T-helper 2 cell (primary cell): ENCODE results near the gene HSPA1B.
"Not testable (repeated sequence)": the region's sequence is repeated elsewhere in the genome, so short reads cannot be mapped to it uniquely, and the experiment has no call there.

Experiments
- DNase-seq, 5 experiments: peaks; one replicate each; pipeline versions ENCODE4 v3.0.0 to v3.0.0-alpha.2; 2012 to 2022

Gene HSPA1B

DNA sequence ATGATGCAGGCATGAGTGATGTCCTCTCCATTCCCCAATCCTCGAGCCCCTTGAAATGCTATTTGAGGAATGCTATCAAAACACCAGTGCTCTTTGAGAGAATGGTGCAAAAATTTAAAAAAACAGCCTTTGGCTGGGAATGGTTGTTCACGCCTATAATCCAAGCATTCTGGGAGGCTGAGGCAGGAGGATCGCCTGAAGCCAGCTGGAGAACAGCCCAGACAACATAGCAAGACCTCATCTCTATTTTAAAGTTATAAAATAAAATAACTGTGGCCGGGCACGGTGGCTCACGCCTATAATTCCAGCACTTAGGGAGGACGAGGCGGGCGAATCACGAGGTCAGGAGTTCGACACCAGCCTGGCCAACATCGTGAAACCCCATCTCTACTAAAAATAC, 27.8 kb upstream of the HSPA1B start:
- no peak for DNase-seq

DNA sequence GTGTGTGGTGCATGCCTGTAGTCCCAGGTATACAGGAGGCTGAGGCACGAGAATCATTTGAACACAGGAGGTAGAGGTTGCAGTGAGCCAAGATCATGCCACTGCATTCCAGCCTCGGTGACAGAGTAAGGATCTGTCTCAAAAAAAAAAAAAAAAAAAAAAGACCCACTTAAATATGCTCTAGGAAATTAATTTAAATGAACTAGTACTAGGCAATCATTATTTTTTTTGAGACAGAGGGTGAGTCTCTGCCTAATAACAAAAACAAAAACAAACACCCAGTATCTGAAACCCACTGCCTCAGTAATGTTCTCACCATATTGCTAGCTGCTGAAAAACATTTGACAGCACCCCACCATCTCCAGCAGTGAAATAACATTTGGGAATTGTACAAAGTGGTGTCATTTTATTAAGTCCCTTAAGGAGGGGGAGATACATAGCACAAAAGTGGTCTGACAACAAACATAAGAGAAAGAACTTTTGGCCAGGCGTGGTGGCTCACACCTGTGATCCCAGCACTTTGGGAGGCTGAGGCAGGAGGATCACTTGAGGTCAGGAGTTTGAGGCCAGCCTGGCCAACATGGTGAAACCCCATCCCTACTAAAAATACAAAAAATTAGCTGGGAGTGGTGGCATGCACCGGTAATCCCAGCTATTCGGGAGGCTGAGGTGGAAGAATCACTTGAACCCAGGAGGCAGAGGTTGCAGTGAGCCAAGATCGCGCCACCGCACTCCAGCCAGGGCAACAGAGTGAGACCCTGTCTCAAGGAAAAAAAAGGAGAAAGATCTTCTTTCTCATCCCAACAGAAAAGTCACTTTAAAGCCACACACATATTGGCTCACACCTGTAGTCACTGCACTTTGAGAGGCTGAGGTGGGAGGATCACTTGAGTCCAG, 26.3 kb upstream of the HSPA1B start:
- not testable (repeated sequence) for DNase-seq

DNA sequence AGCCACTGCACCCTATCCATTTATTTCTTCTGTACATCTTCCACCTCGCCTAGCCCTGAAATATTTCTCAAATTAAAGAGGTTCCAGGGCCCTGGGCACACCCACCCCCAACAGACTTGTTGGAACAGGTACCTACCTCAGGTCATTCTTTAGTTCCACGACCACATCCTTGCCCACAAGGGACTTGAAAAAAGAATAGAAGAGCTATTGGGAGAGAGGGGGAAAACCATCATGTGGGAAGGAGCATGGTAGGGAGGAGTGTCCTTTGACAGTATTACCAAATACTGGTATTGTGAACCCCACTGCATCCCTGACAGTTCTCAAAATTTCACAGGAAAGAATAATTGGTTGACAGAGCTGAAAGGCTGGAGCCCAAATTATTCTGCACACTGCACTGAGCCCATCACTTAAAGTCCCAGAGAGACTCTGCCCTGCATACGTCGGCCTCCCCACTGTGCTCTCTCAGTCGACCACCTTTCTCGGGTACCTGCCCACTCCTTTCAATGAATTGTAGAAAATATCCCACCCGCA, 21.5 kb upstream of the HSPA1B start:
- peak in 1 of 5 experiments; percentile 24 for DNase-seq

DNA sequence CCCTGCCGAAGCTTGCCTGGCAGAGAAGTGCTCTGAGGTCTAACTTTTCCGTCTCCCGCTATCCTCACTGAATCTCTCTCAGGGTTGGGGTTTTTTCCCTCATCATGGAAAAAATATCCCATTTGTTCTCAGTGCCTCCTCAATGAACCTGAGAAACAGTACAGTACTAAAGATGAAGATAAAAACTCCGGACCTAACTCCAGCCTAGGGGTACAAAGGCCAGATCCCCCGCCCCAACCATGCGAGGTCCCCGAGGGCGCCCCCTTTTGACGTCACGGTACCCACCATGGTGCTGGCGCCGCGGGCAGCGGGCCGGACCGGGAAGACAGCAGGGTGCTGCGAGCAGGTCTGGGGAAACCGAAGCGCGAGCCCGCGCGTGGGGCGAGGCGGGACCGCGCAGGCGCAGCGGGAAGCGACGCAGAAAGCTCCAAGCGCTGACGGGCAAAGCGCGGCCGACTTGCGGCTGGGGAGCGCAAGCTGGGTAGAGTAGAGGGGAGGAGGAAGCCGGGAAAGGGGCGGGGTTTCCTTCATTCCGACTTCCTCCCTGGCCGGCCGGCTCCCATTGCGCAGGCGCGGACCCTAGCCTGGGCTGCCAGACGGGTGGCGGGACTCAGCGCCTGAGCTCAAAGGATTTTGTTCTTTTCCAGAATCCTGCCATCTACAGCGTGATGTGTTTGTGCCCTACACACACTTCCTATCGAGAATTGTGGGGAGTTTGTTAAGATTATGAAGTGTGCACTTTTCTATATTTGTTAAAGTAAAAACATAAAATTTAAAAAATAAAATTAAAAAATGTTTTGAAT, 20.9 kb upstream of the HSPA1B start, which contains the start of gene LSM2:
Gene LSM2, minus strand, starts transcription at position 497 of the 803 bp plus-strand sequence. Its CDS starts 209 bp downstream, at position 288.
- DNase-seq = peak; percentile 91 to 97 (median 97)

DNA sequence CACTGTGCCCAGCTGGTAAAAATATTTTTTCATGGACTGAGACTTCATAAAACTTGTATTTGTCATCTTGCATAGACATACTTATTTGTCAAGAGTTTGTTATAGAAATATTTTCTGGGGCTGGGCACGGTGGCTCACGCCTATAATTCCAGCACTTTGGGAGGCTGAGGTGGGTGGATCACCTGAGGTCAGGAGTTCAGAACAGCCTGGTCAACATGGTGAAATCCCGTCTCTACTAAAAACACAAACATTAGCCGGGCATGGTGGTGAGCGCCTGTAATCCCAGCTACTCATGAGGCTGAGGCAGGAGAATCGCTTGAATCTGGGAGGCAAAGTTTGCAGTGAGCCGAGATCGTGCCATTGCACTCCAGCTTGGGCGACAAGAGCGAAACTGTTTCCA, 18.9 kb upstream of the HSPA1B start:
- not testable (repeated sequence) for DNase-seq

DNA sequence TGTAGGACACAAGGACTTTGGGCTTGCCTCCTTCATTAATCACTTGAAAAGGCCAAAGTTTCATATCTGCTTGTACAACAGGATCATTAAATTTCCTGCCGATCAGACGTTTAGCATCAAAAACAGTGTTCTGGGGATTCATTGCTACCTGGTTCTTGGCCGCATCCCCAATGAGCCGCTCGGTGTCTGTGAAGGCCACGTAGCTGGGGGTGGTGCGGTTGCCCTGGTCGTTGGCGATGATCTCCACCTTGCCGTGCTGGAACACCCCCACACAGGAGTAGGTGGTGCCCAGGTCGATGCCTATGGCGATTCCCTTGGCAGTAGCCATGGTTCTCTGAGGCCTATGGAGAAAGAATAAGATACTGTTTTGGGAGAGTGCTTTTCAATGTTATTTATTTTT, 15.9 kb upstream of the HSPA1B start:
- no peak for DNase-seq

DNA sequence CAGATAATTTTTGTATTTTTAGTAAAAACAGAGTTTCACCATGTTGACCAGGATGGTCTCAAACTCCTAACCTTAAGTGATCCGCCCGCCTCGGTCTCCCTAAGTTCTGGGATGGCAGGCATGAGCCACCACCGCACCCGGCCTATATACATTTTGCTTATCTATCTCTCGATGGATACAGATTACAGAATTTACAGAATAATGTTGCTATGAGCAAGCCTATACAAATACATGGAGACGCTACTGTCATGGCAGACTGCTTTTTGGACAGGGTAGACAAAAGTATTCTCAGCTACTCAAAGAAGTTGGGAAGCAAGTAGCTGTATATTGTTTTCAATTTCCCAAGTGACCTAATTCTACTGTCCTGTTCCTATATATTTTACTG, 14.1 kb upstream of the HSPA1B start:
- no peak for DNase-seq

DNA sequence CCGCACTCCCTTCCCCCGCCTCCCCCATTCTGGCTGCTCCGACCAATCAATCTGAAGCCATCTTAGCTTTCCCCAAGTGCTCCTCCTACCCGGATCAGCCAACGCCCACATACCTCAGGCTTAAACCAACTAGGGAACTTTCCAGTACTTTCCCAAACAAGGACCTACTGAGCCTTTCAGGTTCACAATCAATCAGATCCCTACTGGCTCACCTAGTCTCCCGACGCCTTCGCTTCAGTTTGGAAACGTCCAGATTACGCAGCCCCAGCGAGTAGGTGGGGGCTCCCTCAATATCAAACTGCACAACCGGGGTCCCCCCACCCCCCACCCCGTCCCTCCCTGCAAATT, 12.9 kb upstream of the HSPA1B start:
- peak; percentile 48 to 79 (median 61) for DNase-seq

DNA sequence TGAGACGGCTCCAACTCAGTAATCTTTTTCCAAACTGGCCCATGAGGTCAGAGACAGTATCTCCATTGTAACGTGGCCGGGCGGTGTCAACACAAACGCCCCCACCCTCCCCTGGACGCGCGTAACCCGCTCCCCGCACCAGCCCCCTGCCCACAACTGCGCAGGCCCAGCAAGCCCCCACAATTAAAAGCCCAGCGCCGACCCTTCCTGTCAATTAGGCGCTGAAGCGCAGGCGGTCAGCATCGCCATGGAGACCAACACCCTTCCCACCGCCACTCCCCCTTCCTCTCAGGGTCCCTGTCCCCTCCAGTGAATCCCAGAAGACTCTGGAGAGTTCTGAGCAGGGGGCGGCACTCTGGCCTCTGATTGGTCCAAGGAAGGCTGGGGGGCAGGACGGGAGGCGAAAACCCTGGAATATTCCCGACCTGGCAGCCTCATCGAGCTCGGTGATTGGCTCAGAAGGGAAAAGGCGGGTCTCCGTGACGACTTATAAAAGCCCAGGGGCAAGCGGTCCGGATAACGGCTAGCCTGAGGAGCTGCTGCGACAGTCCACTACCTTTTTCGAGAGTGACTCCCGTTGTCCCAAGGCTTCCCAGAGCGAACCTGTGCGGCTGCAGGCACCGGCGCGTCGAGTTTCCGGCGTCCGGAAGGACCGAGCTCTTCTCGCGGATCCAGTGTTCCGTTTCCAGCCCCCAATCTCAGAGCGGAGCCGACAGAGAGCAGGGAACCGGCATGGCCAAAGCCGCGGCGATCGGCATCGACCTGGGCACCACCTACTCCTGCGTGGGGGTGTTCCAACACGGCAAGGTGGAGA, 12.3 kb upstream of the HSPA1B start, which contains the start of the genes HSPA1A and HSPA1L:
Gene HSPA1A, plus strand, starts transcription at position 519 of the 814 bp plus-strand sequence. Its CDS starts 214 bp downstream, at position 733.
Gene HSPA1L, minus strand, starts transcription at position 259 of the 814 bp plus-strand sequence. CDS start 3,311 bp downstream, outside the sequence.
- peak in 4 of 5 experiments; percentile 34 to 84 (median 43) for DNase-seq

DNA sequence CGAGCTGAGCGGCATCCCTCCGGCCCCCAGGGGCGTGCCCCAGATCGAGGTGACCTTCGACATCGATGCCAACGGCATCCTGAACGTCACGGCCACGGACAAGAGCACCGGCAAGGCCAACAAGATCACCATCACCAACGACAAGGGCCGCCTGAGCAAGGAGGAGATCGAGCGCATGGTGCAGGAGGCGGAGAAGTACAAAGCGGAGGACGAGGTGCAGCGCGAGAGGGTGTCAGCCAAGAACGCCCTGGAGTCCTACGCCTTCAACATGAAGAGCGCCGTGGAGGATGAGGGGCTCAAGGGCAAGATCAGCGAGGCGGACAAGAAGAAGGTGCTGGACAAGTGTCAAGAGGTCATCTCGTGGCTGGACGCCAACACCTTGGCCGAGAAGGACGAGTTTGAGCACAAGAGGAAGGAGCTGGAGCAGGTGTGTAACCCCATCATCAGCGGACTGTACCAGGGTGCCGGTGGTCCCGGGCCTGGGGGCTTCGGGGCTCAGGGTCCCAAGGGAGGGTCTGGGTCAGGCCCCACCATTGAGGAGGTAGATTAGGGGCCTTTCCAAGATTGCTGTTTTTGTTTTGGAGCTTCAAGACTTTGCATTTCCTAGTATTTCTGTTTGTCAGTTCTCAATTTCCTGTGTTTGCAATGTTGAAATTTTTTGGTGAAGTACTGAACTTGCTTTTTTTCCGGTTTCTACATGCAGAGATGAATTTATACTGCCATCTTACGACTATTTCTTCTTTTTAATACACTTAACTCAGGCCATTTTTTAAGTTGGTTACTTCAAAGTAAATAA, 10.2 kb upstream of the HSPA1B start:
- DNase-seq = peak in 1 of 5 experiments; percentile 70

DNA sequence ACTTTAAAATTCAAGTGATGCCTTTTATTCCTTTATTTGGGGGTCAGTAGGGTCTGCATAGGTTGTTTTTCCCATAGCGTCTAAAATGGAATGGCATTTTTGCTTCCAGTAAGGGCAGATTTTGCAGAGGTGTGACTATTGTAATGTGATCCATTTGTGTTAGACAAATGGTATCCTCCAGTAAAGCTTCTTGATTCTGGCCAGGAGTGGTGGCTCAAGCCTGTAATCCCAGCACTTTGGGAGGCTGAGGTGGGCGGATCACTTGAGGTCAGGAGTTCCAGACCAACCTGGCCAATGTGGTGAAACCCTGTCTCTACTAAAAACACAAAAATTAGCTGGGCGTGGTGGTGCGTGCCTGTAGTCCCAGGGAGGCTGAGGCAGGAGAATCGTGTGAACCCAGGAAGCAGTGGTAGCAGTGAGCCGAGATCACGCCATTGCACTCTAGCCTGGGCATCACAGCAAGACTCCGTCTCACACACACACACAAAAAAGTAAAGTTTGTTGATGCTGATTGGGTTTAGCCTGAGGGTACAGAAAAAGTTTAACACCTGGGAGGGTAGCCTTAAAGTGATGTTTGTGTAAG, 9.5 kb upstream of the HSPA1B start:
- peak in 1 of 5 experiments; percentile 55 for DNase-seq

DNA sequence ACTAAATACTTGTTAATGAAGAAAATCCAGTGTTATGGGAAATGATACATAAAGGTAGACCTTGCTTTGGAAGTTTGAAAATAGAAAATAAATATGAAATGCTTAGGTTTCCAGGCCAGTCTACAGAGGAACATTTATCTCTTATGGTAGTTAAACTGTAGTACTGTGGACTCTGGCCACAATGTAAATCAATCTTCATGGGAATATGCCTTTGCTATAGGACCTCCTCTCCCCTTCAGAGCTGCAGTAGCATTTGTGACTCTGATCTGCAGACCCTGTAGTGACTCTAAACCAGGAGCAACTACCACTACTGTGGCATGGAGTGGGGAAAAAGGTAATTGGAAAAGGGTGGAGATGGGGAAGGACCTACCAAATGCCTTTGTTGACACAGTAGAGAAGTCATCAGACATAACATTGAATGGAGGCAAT, 7.7 kb upstream of the HSPA1B start:
- DNase-seq = no peak

DNA sequence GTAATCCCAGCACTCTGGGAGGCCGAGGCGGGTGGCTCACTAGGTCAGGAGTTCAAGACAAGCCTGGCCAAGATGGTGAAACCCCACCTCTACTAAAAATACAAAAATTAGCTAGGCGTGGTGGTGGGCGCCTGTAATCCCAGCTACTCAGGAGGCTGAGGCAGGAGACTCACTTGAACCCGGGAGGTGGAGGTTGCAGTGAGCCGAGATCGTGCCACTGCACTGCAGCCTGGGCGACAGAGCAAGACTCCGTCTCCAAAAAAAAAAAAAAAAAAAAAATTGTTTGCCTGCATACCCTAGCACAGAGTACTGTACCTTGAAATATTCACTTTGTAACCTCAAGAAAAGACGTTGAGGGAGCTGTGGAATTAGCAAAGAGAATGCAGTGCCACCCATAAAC, 7.1 kb upstream of the HSPA1B start:
- not testable (repeated sequence) for DNase-seq

DNA sequence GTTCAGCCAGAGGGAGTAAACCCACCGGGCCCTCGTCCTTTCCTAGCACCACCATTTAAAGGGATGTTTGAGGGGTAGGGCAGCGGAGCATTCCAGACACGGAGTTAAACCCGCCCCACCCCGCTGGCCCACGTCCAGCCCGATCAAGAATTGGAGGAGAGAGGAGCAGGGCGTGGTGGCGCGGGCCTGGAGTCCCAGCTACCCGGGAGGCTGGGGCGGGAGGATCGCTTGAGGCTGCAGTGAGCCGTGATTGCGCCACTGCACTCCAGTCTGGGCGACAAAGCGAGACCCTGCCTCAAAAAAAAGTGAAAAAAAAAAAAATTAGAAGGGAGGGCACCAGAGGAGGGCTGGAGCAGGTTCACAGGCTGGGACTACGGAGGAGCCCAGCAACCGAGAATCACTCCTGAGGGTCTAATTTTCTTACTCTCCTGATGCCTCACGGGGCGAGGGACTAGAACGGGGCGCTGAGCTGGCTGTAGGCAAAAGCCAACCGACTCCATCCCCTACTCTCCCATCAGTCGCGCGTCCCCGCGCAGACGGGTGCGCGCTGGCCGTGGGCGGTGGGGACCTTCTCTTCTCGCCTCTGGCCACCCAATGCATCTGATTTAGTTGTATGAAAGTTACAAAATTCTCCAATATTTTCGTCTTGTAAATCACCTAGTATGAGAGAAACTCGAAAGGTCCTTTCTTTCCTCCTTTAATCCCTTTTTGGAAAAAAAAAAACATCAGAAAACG, 6.1 kb upstream of the HSPA1B start:
- peak in 2 of 5 experiments; percentile 64 to 66 for DNase-seq

DNA sequence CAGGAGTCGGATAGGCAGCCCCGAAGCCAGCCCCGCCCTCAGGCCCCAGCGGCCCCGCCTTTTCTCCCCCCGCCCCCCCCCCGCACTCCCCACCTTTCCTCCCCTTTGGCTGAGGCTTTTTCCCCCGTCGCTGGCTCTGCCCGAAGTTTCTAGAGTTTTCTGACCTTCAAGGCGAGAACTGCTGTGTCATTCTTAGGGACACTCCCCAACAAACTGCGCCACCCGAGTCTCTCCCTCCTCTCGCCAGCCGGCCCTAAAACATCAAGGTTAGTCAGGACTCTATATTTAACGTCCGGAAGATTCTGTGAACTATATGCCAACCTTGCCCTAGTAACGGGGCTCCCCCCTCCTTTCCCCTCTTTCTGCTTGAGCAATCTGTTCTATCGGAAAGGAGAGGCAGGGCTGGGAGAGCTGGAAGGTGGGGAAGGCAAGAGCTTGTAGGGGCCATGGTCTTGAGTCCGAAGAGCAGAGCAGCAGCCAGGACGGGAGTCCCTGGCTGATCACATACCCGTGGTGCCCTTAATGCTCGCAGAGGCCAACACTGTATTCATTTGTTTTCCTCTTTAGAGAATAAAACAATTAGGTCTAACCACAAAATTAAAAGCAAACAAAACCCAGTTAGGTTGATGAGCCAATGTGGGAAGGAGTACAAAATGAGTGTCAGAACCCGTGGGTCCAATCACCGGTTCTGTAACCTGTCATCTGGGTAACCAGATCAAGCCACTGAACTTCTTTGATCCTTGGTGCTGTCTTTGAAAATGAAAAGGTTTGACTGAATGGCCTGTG, 5.3 kb upstream of the HSPA1B start:
- DNase-seq = peak; percentile 26 to 59 (median 56)

DNA sequence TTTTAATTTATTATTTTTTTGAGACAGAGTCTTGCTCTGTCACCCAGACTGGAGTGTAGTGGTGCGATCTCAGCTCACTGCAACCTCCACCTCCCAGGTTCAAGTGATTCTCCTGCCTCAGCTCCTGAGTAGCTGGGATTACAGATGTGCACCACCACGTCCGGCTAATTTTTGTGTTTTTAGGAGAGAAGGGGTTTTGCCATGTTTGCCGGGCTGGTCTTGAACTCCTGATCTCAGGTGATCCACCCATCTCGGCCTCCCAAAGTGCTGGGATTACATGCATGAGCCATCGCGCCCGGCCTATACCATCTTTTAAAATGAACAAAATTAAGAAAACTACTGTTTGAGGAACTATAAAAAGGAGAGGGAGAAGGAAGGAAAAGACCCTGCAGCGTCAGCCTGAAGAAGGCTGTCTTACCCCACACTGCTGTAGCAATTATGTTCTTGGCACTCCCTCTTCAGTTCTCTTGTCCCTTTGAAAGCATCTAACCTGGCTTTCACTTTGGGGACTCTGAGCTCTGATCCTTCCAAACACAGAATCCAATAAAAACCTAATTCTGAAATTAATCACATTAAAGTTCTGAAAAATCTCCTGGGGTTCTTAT, 3.8 kb upstream of the HSPA1B start:
- DNase-seq = not testable (repeated sequence)

DNA sequence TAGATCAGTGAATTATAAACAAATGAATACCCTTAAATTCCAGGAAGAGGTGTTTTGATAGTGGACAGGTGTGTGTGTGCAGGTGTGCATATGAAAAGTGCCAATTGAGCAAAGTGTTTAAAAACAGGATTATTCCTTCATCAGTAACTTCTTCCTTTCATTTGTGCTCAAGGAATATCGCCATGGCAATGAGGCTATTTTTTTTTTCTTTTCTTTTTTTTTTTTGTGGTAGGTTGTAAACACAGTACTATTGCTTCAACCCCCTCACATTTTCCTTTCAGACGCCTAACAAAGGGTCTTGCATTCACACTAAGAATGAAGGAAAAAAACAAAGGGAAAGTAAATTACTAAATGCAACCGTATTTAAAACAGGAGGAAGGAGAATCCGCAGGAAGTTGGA, 2.0 kb upstream of the HSPA1B start:
- no peak for DNase-seq

DNA sequence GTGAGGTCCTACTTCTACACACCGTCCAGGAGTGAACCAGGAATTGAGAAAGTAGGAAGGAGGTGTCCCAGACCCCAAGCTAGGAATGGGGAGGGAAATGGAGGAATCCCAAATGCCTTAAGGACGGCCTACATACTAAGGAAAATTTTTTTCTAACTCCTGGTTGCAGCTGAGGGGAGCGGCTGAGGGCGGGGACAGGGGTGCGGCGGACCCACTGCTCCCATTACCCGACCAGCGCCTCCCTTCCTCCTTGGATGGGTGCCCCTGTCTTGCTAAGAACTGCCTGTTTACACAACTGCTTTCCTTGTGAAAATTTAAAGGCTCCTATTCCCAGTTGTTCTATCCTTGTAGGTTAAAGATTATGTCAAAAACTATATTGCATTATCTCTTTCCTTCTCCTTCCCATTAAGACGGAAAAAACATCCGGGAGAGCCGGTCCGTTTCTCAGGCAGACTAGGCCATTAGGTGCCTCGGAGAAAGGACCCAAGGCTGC, 699 bp upstream of the HSPA1B start:
- peak in 2 of 5 experiments; percentile 26 to 51 for DNase-seq
